HG03442 (cell line): ENCODE data around the gene MUC5B.

Source experiments
- ATAC-seq: cut with Tn5 transposase; IDR thresholded peaks from one replicate; pipeline ENCODE4 v1.9.1; 2021; ENCODE audit warnings: mild to moderate bottlenecking, moderate library complexity; ENCODE audit not compliant: unreplicated experiment

MUC5B gene

DNA sequence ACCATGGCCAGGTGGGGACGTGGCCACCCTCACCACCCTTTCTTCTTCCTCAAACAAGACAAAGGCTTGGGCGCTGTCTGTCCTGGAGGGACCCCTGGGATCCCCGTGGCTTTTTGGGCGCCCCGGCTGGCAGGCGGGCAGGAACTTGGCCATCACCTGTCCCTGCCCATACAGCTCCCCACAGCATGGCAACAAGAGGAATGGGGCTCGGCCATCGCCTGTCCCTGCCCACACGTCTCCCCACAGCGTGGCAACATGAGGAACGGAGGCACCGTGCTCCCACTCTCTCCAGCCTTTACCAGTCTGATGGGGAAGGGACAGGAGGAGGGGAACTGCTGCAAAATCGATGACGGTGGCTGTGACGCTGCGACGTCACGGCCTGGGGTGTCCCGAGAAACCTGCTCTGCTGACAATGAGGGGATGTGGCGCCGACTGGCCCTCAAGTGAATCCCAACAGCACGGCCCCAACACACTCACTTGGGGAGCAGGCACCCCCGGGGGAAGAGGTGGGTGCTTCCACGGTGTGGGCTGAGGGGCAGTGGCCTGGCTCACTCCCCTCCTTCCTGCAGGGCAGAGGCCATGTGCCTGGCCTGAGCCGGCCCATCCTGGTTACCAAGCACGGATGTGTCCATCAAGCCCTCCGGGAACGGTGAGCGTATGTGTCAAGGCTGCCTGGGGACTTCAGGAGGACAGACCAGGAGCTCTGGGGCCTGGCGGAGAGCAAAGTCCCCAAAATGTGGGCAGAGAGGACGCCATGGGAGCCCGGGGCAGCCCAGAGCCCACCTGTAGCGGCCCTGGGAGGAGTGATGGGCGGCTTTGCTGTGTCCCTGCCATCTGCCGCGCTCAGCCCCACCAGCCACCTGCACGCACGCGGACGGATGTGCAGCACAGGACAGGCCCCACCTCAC is 56.2 kb downstream of the MUC5B start:
- no peak for ATAC-seq

DNA sequence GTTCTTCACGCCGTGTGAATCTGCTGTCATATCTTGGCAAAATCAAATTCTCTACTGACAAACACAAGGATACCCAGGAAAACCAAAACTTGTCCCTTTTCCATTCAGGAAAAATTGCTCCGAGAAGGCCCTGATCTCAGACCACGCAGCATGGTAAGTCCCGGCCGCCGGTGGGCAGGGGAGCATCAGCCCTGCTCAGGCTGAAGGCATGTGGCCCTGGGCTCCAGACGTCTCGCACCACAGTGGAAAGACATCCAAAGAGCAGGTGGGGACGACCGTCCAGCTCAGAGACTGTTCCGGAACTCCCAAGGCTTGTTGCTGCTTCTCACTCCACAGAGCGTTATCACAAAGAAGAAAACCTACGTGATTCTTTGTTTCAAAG is 56.8 kb downstream of the MUC5B start:
- no peak for ATAC-seq

DNA sequence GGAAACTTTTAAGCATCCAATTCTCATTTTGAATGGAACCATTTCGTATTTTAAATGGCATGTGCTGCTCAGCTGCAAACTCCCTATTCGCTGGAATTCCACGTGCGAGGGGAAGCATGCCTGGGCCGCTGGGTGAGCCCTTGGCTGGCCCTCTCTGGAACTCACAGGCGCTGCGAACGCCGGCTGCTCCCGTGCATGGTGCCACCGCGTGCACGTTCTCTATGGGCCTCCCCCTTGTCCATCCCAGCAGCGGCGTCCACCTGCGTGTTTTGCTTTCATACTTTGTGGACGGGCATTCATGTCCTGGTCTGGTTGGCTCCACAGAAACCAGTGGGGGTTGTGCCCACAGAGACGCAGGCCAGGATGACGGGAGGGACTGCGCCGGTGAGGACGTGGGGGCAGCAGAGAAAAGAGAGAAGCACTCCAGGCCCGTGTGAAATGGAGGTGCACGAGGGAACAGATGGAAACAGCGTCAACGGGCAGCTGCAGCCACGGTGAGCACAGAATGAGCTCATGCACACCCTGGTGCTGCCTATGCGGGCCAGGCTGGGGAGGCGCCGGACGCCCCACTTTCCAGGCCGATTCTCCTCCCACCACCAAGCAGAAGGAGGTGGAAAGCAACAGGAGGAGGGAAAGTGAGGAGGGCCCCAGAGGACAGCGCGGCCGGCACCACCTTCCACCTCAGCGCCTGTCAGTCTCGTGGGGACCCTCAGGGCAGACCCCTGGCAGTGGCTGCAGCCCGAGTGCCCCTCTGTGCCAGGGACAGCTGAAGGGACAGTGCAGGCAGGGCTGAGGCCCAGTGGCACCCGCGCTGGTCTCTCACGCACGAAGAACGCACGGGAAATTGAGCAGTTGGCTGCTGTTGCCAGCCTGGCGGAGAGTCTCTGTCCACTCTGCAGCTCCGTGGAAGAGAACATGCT is 57.5 kb downstream of the MUC5B start:
- no peak for ATAC-seq

DNA sequence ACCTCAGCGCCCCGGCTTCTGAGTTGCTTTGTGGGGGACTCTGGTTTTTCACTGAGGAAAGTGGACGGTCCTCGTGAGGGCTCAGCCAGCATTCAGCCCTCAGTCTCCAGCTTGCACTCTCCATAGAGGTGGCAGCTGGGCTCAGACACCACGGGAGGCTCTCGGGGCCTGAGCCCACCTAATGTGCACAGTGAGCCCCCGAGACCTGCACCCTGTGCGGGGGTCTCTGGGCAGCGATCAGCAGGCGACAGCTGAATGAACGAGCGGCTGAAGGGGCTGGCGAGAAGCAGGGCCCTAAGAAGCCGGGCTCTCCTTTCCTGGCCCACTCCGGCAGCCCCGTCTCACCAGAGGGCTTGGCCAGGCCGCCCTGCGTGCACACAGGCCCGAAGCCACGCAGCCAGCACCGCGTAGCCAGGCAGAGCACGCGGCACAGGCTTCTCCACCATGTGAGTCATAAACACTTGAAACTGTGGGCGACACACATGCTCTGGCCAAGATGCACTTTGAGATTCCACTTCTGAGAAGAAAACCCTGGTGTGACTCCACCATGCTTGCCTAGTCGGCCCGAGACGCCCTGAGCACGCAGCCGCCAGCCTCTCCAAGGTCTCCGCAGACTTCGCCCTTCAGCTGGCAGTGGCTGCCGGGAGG is 58.6 kb downstream of the MUC5B start:
- no peak for ATAC-seq

DNA sequence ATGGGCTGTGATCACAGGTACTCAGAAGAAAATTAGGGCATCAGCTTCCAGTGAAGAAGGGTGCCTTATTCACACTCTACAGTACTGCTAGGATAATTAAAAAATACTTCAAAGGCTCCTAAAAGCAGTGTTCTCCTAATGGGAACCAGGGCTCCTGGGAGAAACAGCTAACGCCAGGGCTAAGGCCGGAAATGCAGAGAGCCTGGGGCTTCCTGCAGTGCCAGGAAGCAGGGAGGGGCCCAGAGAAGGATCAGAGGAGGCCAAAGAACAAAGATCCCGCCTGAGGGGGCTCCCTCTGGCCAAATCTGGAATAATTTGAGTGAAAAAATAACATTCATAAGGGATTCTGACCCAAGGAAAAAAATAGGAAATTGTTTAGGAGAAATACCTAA is 59.1 kb downstream of the MUC5B start:
- ATAC-seq, result no peak

DNA sequence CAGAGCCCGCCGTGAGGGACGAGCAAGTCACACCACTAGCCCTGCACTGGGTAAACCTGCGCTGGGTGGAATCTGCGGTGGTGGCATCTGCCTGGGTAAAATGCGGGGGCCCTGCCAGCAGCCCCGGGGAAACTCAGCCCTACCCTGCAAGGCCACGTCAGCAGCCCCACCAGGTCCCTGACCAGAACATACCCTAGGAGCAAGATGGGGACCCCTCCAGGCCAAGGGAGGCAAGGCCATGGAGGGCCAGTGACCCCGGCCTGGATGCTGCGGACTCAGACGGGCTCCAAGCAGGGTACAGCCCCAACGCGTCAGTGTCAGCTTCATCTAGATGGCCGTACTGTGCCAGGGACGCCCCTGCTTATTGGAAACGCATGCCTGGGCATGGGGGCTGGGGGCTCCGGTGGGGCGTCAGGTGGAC is 60.2 kb downstream of the MUC5B start:
- ATAC-seq, result no peak

DNA sequence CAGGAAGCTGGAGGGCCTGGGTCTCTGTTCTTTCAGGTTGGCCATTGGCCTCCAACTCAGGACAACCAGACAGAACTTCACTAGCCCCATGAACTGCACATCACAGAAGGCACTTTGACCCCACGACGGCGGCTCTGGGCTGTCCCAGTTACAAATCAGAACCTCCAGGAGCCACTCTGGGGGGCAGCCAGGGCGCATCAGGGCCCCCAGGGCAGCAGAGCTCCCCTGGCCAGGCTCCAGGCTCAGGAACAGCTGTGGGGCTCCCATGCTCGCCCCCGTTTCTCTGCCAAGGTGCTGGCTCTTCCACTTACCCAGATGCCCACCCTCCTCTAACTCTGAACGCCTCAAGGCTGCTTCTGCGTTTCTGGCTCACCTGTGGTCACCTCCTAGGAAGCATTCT is 61.0 kb downstream of the MUC5B start:
- ATAC-seq, result no peak

DNA sequence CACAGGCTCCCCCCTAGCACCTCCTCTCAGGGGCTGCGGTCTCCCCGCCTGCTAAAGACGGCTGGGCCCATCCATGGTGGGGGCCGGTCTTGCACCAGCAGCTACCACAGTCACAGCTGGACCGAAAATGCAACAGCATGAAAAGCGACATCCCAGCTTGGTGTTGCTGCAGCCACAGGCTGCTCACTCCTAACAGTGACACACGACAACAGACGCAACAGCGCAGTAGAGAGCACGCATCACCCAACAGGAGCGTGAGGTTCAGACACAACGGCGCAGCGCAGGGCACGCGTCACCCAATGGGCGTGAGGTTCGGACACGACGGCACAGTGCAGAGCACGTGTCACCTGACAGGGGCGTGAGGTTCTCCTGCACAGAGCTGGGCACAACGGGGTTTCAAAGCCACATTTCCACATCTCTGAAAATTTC is 62.5 kb downstream of the MUC5B start:
- no peak for ATAC-seq

DNA sequence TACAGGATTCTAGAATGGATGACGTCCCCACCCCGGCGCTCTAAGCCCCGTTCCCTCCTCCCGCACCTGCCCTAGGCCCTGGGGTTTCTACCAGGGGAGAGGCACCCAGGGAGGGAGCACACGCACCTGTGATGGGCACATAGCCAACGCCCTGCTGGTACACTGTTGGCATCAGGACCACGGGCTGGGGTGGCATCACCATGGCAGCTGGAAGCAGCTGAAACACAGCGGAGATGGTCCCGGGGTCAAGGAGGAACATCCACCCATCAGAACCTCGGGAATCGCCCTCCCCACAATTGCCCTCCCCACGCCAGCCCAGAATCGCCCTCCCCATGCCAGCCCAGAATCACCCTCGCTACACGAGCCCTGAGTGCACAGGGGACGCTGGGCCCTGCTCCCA is 63.0 kb downstream of the MUC5B start:
- no peak for ATAC-seq

DNA sequence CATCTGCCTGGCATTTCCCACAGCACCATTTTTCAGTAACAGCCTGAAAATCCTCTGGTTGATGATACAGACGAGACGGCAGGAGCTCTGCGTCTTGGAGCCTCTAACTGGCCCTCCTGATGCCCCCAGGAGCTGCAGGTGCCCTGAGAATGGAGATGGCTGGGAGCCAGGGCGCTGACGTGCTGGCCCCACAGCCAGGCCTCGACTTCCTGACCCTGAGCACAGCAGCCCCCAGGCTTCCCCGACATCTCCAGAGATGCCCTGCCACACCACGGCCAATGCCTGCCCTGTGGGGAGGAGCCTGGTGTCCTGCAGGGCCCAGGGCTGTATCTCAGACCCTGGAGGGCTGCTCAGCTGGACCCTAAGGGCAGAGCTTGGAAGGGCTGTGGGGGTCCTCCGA is 65.1 kb downstream of the MUC5B start:
- no peak for ATAC-seq

DNA sequence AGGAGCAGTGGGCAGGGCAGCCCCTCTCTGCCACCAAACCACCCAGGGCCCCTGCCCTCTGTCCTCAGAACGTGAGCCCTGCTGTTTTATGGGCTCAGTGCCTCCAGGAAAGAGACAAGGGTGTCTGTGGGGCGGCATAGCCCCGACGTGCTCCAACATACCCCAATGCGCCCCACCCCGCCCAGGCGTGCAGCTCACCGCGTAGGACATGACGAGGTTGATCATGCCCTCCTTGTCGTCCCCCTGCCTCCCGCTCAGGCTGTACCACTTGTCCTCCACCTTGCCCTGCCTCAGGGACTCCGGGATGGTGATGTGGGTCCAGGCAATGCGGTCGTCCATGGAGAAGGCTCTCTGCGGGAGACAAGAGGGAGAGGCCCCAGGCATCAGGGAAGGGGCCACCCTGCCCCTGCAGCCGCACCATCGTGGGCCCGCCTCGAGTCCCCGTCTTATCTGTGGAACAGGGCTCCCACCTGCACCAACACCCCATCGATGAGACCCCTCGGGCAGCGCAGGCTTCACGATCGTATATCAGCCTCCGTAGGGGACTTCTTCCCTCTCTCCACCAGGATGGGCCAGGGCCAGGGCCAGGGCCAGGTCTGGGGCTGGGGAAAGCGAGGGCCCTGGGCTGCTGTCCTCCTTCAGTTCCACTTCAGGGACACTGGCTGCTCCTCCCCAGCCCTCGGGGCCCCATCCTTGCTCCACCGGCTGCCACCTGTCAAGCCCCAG is 65.7 kb downstream of the MUC5B start:
- no peak for ATAC-seq

DNA sequence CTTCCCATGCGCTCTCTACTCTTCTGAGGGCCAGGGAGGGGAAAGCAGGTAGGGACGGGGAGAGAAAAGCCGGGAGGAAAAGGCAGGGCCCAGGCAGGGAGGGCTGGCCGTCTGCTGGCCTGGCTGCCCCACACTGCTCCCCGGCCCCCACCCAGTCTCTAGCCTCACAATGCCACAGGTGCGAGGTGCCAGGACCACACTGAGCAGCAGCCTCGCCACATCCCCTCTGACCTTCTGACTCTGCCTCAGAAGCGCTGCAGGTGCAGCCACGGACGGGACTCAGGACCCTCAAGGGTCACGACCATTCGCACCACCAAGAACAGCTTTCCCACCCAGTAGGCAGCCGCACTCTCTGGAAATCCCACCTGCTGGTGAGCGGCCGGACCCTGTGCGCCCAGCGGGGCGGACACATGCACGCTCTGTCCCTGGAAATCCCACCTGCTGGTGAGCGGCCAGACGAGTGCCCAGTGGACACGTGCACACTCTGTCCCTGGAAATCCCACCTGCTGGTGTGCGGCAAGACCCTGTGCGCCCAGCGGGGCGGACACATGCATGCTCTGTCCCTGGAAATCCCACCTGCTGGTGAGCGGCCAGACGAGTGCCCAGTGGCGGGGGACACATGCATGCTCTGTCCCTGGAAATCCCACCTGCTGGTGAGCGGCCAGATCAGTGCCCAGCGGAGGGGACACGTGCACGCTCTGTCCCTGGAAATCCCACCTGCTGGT is 66.5 kb downstream of the MUC5B start:
- ATAC-seq, result no peak

DNA sequence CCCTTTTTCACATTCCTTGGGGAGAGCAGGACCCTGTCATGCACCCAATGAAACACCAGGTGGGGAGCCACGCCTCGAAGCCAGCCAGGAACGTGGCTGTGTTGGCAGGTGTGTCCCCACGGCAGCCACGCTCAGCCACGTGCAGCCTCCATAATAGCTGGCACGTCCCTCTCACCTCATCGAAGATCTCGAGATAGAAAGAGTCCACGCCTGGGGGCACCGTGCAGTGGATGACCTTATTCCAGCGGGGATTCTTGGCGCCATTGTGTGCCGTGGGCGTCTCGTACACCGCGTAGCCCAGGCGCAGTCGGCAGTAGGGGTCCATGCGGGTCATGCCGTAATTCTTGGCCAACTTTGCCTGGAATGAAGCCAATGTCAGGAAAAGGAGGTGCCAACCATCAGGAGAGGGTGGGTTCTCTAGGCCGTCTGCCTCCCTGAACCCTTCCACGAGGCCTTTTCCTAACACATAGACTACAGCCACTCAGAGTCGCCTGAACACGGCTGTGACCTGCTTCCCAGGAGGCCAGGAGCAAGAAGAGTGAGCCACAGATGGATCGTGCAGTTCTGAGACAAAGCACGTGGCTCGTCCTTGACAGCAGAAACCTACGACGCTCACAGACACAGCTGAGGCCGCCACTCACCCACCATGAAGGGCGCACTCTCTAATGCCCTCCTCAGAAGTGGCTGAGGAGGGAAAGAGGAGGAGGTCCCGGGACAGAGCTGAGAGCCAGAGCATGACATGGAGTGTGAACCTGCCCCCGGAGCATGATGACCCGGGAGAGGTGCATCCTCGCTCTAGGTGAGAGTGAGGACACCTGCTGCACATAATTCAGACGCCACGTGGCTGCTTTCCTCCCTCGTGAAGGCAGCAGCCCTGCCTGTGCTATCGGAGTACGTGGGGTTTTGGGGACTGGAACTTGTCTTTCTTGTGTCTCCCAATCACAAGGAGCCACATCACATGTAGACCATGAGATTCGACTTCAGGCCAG is 67.5 kb downstream of the MUC5B start:
- ATAC-seq, result no peak

DNA sequence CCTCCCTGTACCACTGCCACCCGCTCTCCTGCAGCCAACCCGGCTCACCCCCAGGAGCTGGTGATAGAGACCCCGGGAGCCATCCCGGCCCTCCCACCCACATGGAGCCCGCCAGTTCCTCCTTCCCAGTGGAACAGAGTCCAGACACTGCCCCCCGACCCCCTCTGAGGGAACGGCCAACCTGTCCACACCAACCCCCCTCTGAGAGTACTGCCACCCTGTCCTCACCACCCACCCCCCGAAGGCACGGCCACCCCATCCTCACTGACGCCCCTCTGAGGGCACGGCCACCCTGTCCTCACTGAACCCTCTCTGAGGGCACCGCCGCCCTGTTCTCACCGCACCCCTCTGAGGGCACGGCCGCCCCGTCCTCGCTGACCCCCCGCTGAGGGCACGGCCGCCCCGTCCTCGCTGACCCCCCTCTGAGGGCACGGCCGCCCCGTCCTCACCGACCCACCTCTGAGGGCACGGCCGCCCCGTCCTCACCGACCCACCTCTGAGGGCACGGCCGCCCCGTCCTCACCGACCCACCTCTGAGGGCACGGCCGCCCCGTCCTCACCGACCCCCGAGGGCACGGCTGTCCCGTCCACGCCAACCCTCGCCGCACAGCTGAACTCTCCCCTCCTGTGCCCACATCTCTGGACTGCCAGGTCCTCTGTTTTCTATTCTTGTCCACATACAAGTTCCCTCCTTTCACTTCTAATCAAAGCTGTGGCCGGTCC is 68.6 kb downstream of the MUC5B start:
- ATAC-seq, result no peak

DNA sequence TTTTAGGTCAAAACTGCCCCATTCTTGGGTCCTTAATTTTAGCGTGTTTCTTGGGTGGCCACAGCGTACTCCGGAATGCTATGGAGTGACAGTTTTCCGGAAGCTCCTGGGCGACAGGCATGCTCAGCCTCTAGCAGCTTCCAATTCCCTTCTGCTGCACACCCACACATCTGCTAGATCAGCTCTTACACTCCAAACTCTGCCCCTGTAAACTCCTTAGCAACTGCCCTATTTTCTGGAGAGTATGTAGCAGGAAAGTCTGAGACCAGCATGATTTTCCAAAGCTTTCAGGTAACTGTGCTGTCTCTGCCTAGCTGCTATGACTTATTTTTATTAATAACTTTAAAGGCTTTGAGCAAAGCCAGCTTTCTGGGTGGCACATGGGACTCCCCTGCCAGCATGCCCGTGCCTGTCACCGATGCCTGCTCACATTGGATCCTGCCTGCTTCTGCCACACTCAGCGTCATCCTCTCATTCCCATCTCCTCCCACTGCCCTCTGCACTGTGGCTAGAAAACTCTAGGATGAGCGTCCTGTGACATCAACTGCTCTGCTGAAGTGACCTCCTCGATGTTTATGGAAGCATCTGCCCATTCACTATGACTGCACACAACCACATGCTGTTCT is 69.3 kb downstream of the MUC5B start:
- no peak for ATAC-seq

DNA sequence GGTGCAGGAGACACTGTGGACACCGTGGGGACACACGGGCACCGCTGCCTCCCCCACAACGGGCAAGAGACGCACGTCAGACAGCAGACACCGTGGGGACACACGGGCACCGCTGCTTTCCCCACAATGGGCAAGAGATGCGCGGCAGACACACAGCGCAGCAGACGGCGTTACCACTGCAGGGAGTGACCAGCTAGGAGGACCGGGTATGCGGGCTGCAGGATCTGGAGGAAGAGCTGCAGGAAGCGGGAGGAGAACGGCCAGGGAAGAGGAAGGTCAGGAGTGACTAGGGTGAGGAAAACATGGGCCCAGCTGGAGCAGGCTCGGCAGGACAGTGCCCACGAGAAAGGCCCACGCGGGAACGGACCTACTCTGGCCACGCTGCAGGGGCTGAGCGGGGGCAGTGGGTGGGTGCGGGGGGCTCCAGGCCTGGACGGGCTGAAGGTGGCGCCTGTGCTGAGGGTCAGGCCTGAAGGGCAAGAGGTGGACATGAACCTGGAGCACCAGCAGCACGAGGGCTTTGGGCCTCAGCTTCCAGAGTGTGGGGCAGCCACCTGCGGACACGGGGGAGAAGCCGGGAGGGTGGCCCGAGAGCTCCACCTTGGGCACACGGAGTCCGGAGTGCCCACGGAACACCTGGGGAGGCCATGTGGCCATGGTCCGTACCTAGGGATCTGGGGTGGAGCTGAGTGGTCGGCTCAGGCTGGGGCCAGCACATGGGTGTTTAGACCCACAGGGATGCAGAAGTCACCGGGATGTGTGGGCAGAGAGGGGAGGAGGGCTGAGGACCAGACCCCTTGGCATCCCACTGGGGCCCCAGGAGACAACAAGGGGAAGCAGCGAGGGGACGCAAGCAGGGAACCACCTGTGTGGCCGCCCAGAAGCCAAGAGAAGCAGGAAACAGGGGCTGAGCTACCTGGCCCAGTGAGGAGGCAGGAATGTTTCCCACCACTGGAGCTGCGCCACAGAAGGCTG is 70.1 kb downstream of the MUC5B start:
- ATAC-seq, result no peak

DNA sequence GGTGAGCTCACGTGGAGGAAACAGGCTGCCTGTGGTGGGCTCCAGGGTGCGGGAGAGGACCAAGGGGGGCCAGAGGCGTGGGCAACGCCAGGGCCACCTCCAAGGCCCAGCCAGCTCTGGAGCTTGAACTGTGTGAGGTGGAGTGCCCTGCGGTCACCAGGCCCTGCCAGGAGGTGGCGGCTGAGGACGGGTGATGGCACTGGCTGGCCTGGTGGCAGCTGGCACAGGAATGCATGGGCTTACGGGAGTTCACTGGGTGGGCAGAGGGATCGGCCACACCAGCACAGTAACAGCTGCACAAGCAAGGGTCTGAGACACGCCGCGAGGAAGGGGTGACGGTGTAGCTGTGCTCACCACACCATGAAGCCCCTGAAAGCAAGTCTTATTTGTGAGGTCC is 70.8 kb downstream of the MUC5B start:
- ATAC-seq, result no peak
